ENCODE measurements around the gene MC2R. TPM values are rescaled to one million over a fixed set of nuclear protein-coding genes. Genes with fewer than 3 reads are reported as not detected.

MC2R gene
- under 1 TPM in 1 of 7 donors, not detected in 6; 0.05 TPM for total RNA-seq
- polyA plus RNA-seq: under 1 TPM in 1 of 2 donors, not detected in 1; 0.05 TPM
- long read RNA-seq, donor 1: 0 reads
- long read RNA-seq, donor 2: 0 reads
- long read RNA-seq, donor 3: 0 reads

- intact Hi-C loops (cut with DNase I): no loop called here
- no peak within 1 kb of the TSS for H3K4me3 ChIP-seq
- DNase-seq: no peak
- H3K36me3 ChIP-seq: no peaks in the 10 kb centered on the region
- H3K4me1 ChIP-seq (ENCODE audit: insufficient read depth): no peaks in the 10 kb centered on the region
- no peaks in the 10 kb centered on the region for H3K9me3 ChIP-seq
- WGBS, 3 donors: 38 to 61% (median 60%) methylated on average over 4 of the region's 4 CpGs
- TF ChIP-seq CTCF (IDR thresholded peaks at IDR 0.05) (no peak), POLR2A (IDR thresholded peaks at IDR 0.05) (no peak), EP300 (IDR thresholded peaks at IDR 0.05) (no peak)
- H3K27ac ChIP-seq: no peak within 1 kb of the TSS
- H3K27me3 ChIP-seq: no peaks in the 10 kb centered on the region
These were observed at the start of gene MC2R for GRCh38 chr18:13915391-13915790. Gene MC2R (minus strand): TSS chr18:13915536. CDS start chr18:13885518, 30,018 bp downstream.

- Histone ChIP-seq H3K4me3 (no peak overlapping the region), H3K4me1 (ENCODE audit: insufficient read depth) (no peaks in the 10 kb centered on the region), H3K27ac (no peak overlapping the region), H3K27me3 (no peaks in the 10 kb centered on the region), H3K36me3 (no peaks in the 10 kb centered on the region), H3K9me3 (no peaks in the 10 kb centered on the region)
- 79 to 84% (median 84%) methylated on average over 2 of the region's 2 CpGs for WGBS, 3 donors
- no peak for DNase-seq
- TF ChIP-seq CTCF (IDR thresholded peaks at IDR 0.05) (no peak), POLR2A (IDR thresholded peaks at IDR 0.05) (no peak), EP300 (IDR thresholded peaks at IDR 0.05) (no peak)
- intact Hi-C loops (cut with DNase I): no loop called here
These were observed 30.5 kb upstream of the MC2R start for GRCh38 chr18:13945811-13946210.

- H3K9me3 ChIP-seq: no peaks in the 10 kb centered on the region
- no peaks in the 10 kb centered on the region for H3K36me3 ChIP-seq
- TF ChIP-seq CTCF (IDR thresholded peaks at IDR 0.05) (no peak), POLR2A (IDR thresholded peaks at IDR 0.05) (no peak), EP300 (IDR thresholded peaks at IDR 0.05) (no peak)
- intact Hi-C loops (cut with DNase I): no loop called here
- 58 to 64% (median 62%) methylated on average over 2 of the region's 2 CpGs for WGBS, 3 donors
- DNase-seq: no peak
- H3K4me3 ChIP-seq: no peak overlapping the region
- no peaks in the 10 kb centered on the region for H3K27me3 ChIP-seq
- H3K4me1 ChIP-seq (ENCODE audit: insufficient read depth): no peaks in the 10 kb centered on the region
- no peak overlapping the region for H3K27ac ChIP-seq
These were observed 28.0 kb upstream of the MC2R start for GRCh38 chr18:13943338-13943737.

GRCh38 chr18:13940326-13940725 is 25.0 kb upstream of the MC2R start:
- TF ChIP-seq POLR2A (IDR thresholded peaks at IDR 0.05) (no peak), EP300 (IDR thresholded peaks at IDR 0.05) (no peak), CTCF (IDR thresholded peaks at IDR 0.05) (no peak)
- no peak for DNase-seq
- Histone ChIP-seq H3K9me3 (no peaks in the 10 kb centered on the region), H3K4me1 (ENCODE audit: insufficient read depth) (no peaks in the 10 kb centered on the region), H3K4me3 (no peak overlapping the region), H3K36me3 (no peaks in the 10 kb centered on the region), H3K27me3 (no peaks in the 10 kb centered on the region), H3K27ac (no peak overlapping the region)
- 79 to 88% (median 82%) methylated on average over 14 of the region's 14 CpGs for WGBS, 3 donors
- intact Hi-C loops (cut with DNase I): no loop called here

Measured in ovary (tissue), 10 donors.